GM23248 (cell line): ENCODE results near the gene GFPT1. TPM values are rescaled to one million over a fixed set of nuclear protein-coding genes. Genes with fewer than 3 reads are reported as not detected.

ENCODE experiments used
- DNase-seq: peaks from one replicate; pipeline ENCODE4 v3.0.0-alpha.2; 2015
- H2AFZ ChIP-seq: fragments of 200-600 bp; sonication (generic); 2 replicates; pipeline ENCODE4 v1.6.1; 2016; ENCODE audit warnings: antibody characterized with exemption
- H3F3A ChIP-seq: fragments of 200-600 bp; sonication (generic); 2 replicates; pipeline ENCODE4 v1.6.1; 2016; ENCODE audit warnings: mild to moderate bottlenecking, antibody characterized with exemption, mixed run types; ENCODE audit not compliant: insufficient read depth
- H3K27ac ChIP-seq: fragments of 200-600 bp; sonication (generic); 2 replicates; pipeline ENCODE4 v1.5.1; 2016; ENCODE audit warnings: mild to moderate bottlenecking
- H3K27me3 ChIP-seq: fragments of 200-600 bp; sonication (generic); replicated peaks from 2 replicates; pipeline ENCODE4 v1.6.1; 2016; ENCODE audit warnings: mild to moderate bottlenecking; ENCODE audit not compliant: insufficient read depth
- H3K36me3 ChIP-seq: fragments of 200-600 bp; sonication (generic); 2 replicates; pipeline ENCODE4 v1.6.1; 2016; ENCODE audit warnings: low read depth, mild to moderate bottlenecking
- H3K4me1 ChIP-seq: fragments of 200-600 bp; sonication (generic); 2 replicates; pipeline ENCODE4 v1.6.1; 2016; ENCODE audit warnings: mild to moderate bottlenecking; ENCODE audit not compliant: insufficient read depth
- H3K4me2 ChIP-seq: fragments of 200-600 bp; sonication (generic); one replicate; pipeline ENCODE4 v1.6.1; 2016; ENCODE audit warnings: mild to moderate bottlenecking; ENCODE audit not compliant: unreplicated experiment
- H3K4me3 ChIP-seq: fragments of 200-600 bp; sonication (generic); 2 replicates; pipeline ENCODE4 v1.5.1; 2016; ENCODE audit warnings: mild to moderate bottlenecking
- H3K79me2 ChIP-seq: fragments of 200-600 bp; sonication (generic); 2 replicates; pipeline ENCODE4 v1.6.1; 2016; ENCODE audit warnings: mild to moderate bottlenecking; ENCODE audit not compliant: insufficient read depth
- H3K9ac ChIP-seq: fragments of 200-600 bp; sonication (generic); 2 replicates; pipeline ENCODE4 v1.6.1; 2016; ENCODE audit warnings: mild to moderate bottlenecking
- H3K9me2 ChIP-seq: fragments of 200-600 bp; sonication (generic); 2 replicates; pipeline ENCODE4 v1.6.1; 2016; ENCODE audit warnings: mixed run types, mild to moderate bottlenecking, moderate library complexity; ENCODE audit not compliant: insufficient read depth
- H3K9me3 ChIP-seq: fragments of 200-600 bp; sonication (generic); one replicate; pipeline ENCODE4 v1.6.1; 2017; ENCODE audit warnings: low read depth
- H4K20me1 ChIP-seq: fragments of 200-600 bp; sonication (generic); 2 replicates; pipeline ENCODE4 v1.6.0; 2016; ENCODE audit not compliant: insufficient read depth
- EZH2 ChIP-seq: fragments of 200-600 bp; sonication (generic); IDR thresholded peaks from 2 replicates; pipeline ENCODE4 v1.6.1; 2018; ENCODE audit warnings: antibody characterized with exemption, mild to moderate bottlenecking; ENCODE audit not compliant: insufficient read depth, poor library complexity, severe bottlenecking
- EZH2phosphoT487 ChIP-seq: fragments of 200-600 bp; sonication (generic); IDR thresholded peaks from 2 replicates; pipeline ENCODE4 v1.6.1; 2018; ENCODE audit warnings: antibody characterized with exemption, moderate library complexity, mild to moderate bottlenecking, low read depth; ENCODE audit not compliant: insufficient read depth
- WGBS, 2 experiments: methylation state at CpG; one replicate each; pipeline ENCODE4 v1.1.6; 2015 to 2017; ENCODE audit warnings: low lambda C conversion rate in 2 of 2, low coverage in 1 of 2; ENCODE audit errors: missing lambda C conversion rate in 2 of 2; 5-methylcytosine and 5-hydroxymethylcytosine counted together
- in situ Hi-C: fragments of 300-500 bp; cut with MboI; formaldehyde crosslinking; loops from 2 replicates; pipeline ENCODE4 v1.15.0; 2020
- polyA plus RNA-seq: library from polyadenylated mRNA; unstranded; fragments of >200 nt; fragmentation: Nextera tagmentation; extraction: Ambion mirVana; gene quantifications from 2 replicates; pipeline ENCODE4 v1.2.1, GENCODE V29; 2016
- total RNA-seq: library from RNA; depleted of rRNA; stranded (reverse); fragments of >200 nt; shearing (Covaris generic); gene quantifications from 2 replicates; pipeline ENCODE4 v1.2.3, GENCODE V29; 2014

Gene GFPT1
- total and polyA plus RNA-seq, 2 experiments from 2014 or later: 53.3 to 115 TPM

DNA sequence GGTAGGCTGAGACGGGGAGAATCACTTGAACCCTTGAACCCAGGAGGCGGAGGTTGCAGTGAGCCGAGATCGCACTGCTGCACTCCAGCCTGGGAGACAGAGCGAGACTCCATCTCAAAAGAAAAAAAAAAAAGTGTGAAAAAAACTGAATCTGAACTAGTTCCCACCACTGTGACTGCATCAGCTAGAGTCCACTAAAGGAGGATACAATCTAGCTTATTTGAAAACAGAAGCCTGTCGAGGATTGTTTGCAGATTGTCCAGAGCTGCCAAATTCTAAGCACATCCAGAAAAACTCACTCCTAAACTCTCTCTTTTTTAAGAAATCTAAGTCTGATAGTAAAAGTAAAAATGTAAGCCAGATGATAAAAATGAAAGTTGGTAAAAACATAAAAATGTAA is 10.6 kb downstream of the GFPT1 start:
- Histone ChIP-seq H3K79me2 (peaks cover 98% of the 10 kb centered on the region), H3K9ac (no peak overlapping the region), H3K36me3 (peaks cover 27% of the 10 kb centered on the region), H3K4me1 (peaks cover 5% of the 10 kb centered on the region), H3K27me3 (no peaks in the 10 kb centered on the region), H3K27ac (no peak overlapping the region), H3K4me3 (no peak overlapping the region), H3K9me2 (no peaks in the 10 kb centered on the region), H3F3A (peaks cover 40% of the 10 kb centered on the region), H4K20me1 (peaks cover 21% of the 10 kb centered on the region), H2AFZ (no peak overlapping the region), H3K4me2 (no peak overlapping the region), H3K9me3 (no peaks in the 10 kb centered on the region)
- 77 to 78% methylated on average over 6 of the region's 6 CpGs for WGBS, 2 experiments
- DNase-seq: peak; percentile 5
- in situ Hi-C loops: no loop called here
- no peak for TF ChIP-seq EZH2phosphoT487
- no peak for TF ChIP-seq EZH2

DNA sequence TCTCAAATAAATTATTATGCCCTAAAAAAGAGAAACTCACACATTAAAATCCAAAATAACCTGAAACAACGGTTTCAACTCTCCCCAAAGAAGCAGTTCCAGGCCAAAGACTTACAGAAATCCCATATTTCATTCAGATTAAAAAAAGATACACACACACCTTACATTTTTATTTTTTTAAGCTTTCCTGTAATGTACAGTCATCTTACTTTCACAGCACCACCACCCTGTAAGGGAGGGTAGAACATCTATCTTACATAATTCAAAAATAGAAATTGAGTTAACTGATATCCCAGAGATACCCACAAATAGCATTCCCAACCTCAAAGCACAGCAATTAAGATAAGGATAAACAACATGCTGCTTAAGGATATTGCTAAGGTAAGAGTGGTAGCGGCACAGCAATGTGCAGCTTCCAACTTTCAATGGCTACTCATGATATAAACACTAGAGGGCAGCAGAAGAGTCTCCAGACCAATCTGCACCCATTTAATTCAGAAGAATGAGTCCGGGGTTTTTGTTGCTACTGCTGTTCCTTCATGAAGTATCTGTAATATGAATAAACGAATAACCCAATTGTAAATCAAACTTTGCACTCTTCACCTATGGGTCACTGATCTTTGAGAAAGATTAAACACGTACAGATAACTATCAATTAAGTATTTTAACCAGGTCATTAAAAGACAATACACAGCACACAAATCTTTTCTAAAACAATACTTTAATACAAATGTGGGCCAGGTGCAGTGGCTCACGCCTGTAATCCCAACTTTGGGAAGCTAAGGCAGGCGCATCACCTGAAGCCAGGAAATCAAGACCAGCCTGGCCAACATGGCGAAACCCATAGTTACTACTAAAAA is 11.3 kb downstream of the GFPT1 start:
- no peaks in the 10 kb centered on the region for H3K27me3 ChIP-seq
- peak overlapping the region; percentile 30 for H3K27ac ChIP-seq
- in situ Hi-C loops: no loop called here
- peaks cover 36% of the 10 kb centered on the region for H3F3A ChIP-seq
- peaks cover 98% of the 10 kb centered on the region for H3K79me2 ChIP-seq
- no peaks in the 10 kb centered on the region for H3K4me1 ChIP-seq
- H3K9ac ChIP-seq: no peak overlapping the region
- H4K20me1 ChIP-seq: peaks cover 15% of the 10 kb centered on the region
- WGBS, 2 experiments: 77 to 83% methylated on average over 8 of the region's 8 CpGs
- TF ChIP-seq EZH2: no peak
- no peak for TF ChIP-seq EZH2phosphoT487
- no peak overlapping the region for H2AFZ ChIP-seq
- H3K4me3 ChIP-seq: no peak overlapping the region
- no peaks in the 10 kb centered on the region for H3K9me3 ChIP-seq
- peak; percentile 63 for DNase-seq
- H3K36me3 ChIP-seq: peaks cover 33% of the 10 kb centered on the region
- no peaks in the 10 kb centered on the region for H3K9me2 ChIP-seq
- no peak overlapping the region for H3K4me2 ChIP-seq

DNA sequence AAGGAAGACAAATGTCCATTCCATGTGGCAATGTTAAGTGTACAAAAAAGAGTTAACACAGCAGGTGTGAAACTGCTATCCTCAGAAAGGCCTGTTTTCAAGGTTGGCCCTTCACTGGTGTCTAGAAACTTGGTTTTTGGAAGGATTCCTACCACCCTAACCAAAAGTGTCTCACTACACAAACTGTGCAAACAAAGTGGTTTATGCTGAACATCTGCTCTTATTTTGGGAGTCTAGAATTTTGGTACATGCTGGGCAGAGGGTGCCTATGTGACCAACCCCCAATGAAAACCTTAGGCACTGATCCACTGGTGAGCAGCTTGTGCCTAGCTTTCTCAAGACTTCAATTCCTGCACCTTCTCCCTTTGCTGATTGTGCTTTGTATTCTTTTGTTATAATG is 14.3 kb downstream of the GFPT1 start:
- in situ Hi-C loops: no loop called here
- Histone ChIP-seq H3K4me1 (no peaks in the 10 kb centered on the region), H3K9ac (no peak overlapping the region), H4K20me1 (peaks cover 12% of the 10 kb centered on the region; the same call in 1 of the 2 replicates), H3K79me2 (peaks cover 98% of the 10 kb centered on the region), H3F3A (peaks cover 31% of the 10 kb centered on the region), H3K27ac (no peak overlapping the region), H3K27me3 (no peaks in the 10 kb centered on the region), H3K4me3 (no peak overlapping the region), H2AFZ (no peak overlapping the region), H3K4me2 (no peak overlapping the region), H3K36me3 (peaks cover 63% of the 10 kb centered on the region), H3K9me2 (no peaks in the 10 kb centered on the region), H3K9me3 (no peaks in the 10 kb centered on the region)
- TF ChIP-seq EZH2phosphoT487: no peak
- TF ChIP-seq EZH2: no peak
- DNase-seq: no peak

DNA sequence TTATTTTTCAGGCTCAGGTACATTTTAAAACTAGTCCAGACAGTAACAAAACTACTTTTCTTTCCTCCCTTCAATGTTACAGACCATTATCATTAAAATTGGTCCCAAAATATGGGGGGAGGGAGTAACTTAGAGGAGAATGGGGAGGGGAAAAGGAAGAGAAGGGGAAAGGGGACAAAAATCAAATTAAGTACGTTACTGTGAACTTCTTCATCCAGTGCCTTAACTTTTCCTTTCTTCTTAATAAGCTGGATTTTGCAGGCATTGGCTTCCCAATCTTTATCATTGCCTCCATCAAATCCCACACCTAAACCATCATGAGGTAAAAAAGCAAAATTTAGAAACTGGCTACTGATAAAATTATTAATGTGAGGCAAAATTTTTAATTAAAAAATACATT is 17.2 kb downstream of the GFPT1 start:
- Histone ChIP-seq H3K27ac (no peak overlapping the region), H4K20me1 (peaks cover 7% of the 10 kb centered on the region; the same call in 1 of the 2 replicates), H3K9me3 (no peaks in the 10 kb centered on the region), H3K27me3 (no peaks in the 10 kb centered on the region), H3K4me2 (no peak overlapping the region), H3K36me3 (peaks cover 79% of the 10 kb centered on the region), H3K79me2 (peaks cover 98% of the 10 kb centered on the region), H3K9me2 (no peaks in the 10 kb centered on the region), H3F3A (peaks cover 26% of the 10 kb centered on the region; the same call in 1 of the 2 replicates), H3K4me1 (no peaks in the 10 kb centered on the region), H3K4me3 (no peak overlapping the region), H3K9ac (no peak overlapping the region), H2AFZ (no peak overlapping the region)
- TF ChIP-seq EZH2 (no peak), EZH2phosphoT487 (no peak)
- 90 to 100% methylated on average over 1 of the region's 1 CpG for WGBS, 2 experiments
- DNase-seq: no peak
- in situ Hi-C loops: no loop called here
